HepG2 (cell line): ENCODE results near the gene NDRG2. TPM values are rescaled to one million over a fixed set of nuclear protein-coding genes. Genes with fewer than 3 reads are reported as not detected.
A peak's percentile ranks its signal among the peaks of the same experiment; 100 is the strongest.

Source experiments
- FOXM1 ChIP-seq: sonication (generic); formaldehyde crosslinking; IDR thresholded peaks from 2 replicates; pipeline ENCODE4 v1.5.0; 2020; ENCODE audit warnings: missing genetic modification reagents
- KLF15 ChIP-seq: sonication (generic); formaldehyde crosslinking; IDR thresholded peaks from 2 replicates; pipeline ENCODE4 v1.8.1; 2023; ENCODE audit warnings: borderline replicate concordance, mild to moderate bottlenecking, inconsistent platforms, missing genetic modification reagents, mixed read lengths
- NFYB ChIP-seq: sonication (generic); formaldehyde crosslinking; IDR thresholded peaks from 2 replicates; pipeline ENCODE4 v1.4.0; 2020; ENCODE audit warnings: missing genetic modification reagents
- PITX1 ChIP-seq: sonication (generic); formaldehyde crosslinking; IDR thresholded peaks from 2 replicates; pipeline ENCODE4 v1.5.1; 2020; ENCODE audit warnings: mild to moderate bottlenecking, missing genetic modification reagents
- REXO4 ChIP-seq: sonication (generic); formaldehyde crosslinking; IDR thresholded peaks from 2 replicates; pipeline ENCODE4 v1.8.0; 2022; ENCODE audit warnings: missing genetic modification reagents, mild to moderate bottlenecking, borderline replicate concordance
- SATB2 ChIP-seq: sonication (generic); formaldehyde crosslinking; IDR thresholded peaks from 2 replicates; pipeline ENCODE4 v1.5.0; 2020; ENCODE audit warnings: missing genetic modification reagents
- SNAPC5 ChIP-seq: sonication (generic); formaldehyde crosslinking; IDR thresholded peaks from 2 replicates; pipeline ENCODE4 v1.8.1; 2023; ENCODE audit warnings: mild to moderate bottlenecking, missing genetic modification reagents, borderline replicate concordance
- USF2 ChIP-seq, 2 experiments: sonication (generic) in 1 of 2; formaldehyde crosslinking in 1 of 2; IDR thresholded peaks; 2 replicates each; pipeline versions ENCODE4 v1.5.1 to v1.6.1; 2011 to 2020; ENCODE audit warnings: borderline replicate concordance in 1 of 2, low read depth in 1 of 2, low read length in 1 of 2, mild to moderate bottlenecking in 1 of 2, missing genetic modification reagents in 1 of 2, moderate library complexity in 1 of 2
- ZMAT5 ChIP-seq: sonication (generic); formaldehyde crosslinking; IDR thresholded peaks from 2 replicates; pipeline ENCODE4 v1.5.0; 2020; ENCODE audit warnings: mild to moderate bottlenecking, low read depth, missing genetic modification reagents, borderline replicate concordance
- ZNF232 ChIP-seq: sonication (generic); formaldehyde crosslinking; IDR thresholded peaks from 2 replicates; pipeline ENCODE4 v1.4.0; 2020; ENCODE audit warnings: missing genetic modification reagents, borderline replicate concordance
- ZNF414 ChIP-seq: sonication (generic); formaldehyde crosslinking; IDR thresholded peaks from 2 replicates; pipeline ENCODE4 v1.5.0; 2020; ENCODE audit warnings: missing genetic modification reagents
- ZNF431 ChIP-seq: sonication (generic); formaldehyde crosslinking; IDR thresholded peaks from 2 replicates; pipeline ENCODE4 v1.9.0; 2022; ENCODE audit warnings: missing genetic modification reagents, low read depth, mild to moderate bottlenecking, borderline replicate concordance
- ZNF670 ChIP-seq: sonication (generic); formaldehyde crosslinking; IDR thresholded peaks from 2 replicates; pipeline ENCODE4 v1.8.0; 2022; ENCODE audit warnings: mild to moderate bottlenecking, missing genetic modification reagents, borderline replicate concordance
- ZNF800 ChIP-seq: sonication (generic); formaldehyde crosslinking; IDR thresholded peaks from 2 replicates; pipeline ENCODE4 v1.4.0; 2020; ENCODE audit warnings: missing genetic modification reagents
- ZNF891 ChIP-seq: sonication (generic); formaldehyde crosslinking; IDR thresholded peaks from 2 replicates; pipeline ENCODE4 v1.5.0; 2020; ENCODE audit warnings: mild to moderate bottlenecking, missing genetic modification reagents
- polyA plus RNA-seq, 8 experiments: library from polyadenylated mRNA; depleted of rRNA in 3 of 8; stranded (reverse) in 7 of 8; unstranded in 1 of 8; fragments of >200 nt; fragmentation: Illumina TruSeq in 4 of 8; extraction: Trizol in 4 of 8; gene quantifications; 2 replicates each; pipeline versions ENCODE4 v1.2.1 to v1.2.3, GENCODE V29; 2011 to 2016; ENCODE audit warnings: low read depth in 4 of 8, missing spikeins in 1 of 8, mixed read lengths in 1 of 8; ENCODE audit not compliant: insufficient read depth in 1 of 8
- total RNA-seq, 5 experiments: library from RNA; depleted of rRNA; stranded (reverse); fragments of >200 nt; fragmentation: Illumina TruSeq; extraction: Trizol; gene quantifications; 2 replicates each; pipeline ENCODE4 v1.2.3, GENCODE V29; 2016; ENCODE audit warnings: low read depth in 1 of 5
- TF ChIP-seq, protein P1 (sequence below): sonication (generic); formaldehyde crosslinking; IDR thresholded peaks from 2 replicates; pipeline ENCODE4 v1.8.0; 2022; ENCODE audit warnings: mild to moderate bottlenecking, missing genetic modification reagents
- TF ChIP-seq, protein P2 (sequence below): sonication (generic); formaldehyde crosslinking; IDR thresholded peaks from 2 replicates; pipeline ENCODE4 v1.5.0; 2020; ENCODE audit warnings: missing genetic modification reagents

The NDRG2 gene
- total and polyA plus RNA-seq, 2 of the 13 experiments (the other 11 are each of a cell fraction or from before 2014, with no cell fraction given), result 27.2 to 189 TPM

DNA sequence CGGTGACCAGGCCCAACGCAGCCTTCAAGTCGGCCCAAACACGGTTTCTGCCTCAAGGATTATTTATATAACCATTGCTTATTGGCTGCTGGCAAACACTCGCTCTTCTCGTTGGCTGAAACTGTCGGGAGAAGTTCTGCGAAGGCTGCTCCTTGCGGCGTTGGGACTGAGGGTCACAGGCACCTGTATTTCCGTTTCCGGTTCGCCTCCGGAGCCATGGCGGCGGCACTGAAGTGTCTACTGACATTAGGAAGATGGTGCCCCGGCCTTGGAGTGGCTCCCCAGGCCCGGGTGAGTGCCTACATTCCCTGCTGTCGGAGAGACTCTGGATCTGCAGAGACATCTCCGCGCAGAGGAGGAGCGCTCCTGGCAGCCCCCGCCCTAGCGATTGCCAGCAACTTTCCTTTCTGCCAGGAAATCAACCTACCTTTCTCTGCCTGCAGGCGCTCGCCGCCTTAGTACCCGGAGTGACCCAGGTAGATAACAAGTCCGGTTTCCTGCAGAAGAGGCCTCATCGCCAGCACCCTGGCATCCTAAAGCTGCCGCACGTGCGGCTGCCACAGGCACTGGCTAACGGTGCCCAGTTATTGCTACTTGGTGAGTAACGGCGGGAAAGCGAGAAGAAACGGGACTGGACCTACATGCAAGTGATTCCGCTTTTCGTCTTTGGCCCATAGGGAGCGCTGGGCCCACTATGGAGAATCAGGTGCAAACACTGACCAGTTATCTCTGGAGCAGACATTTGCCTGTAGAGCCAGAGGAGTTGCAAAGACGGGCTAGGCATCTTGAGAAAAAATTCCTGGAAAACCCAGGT is 34.9 kb downstream of the NDRG2 start, which contains the start of gene METTL17 (continued):
- TF ChIP-seq, protein P1, sequence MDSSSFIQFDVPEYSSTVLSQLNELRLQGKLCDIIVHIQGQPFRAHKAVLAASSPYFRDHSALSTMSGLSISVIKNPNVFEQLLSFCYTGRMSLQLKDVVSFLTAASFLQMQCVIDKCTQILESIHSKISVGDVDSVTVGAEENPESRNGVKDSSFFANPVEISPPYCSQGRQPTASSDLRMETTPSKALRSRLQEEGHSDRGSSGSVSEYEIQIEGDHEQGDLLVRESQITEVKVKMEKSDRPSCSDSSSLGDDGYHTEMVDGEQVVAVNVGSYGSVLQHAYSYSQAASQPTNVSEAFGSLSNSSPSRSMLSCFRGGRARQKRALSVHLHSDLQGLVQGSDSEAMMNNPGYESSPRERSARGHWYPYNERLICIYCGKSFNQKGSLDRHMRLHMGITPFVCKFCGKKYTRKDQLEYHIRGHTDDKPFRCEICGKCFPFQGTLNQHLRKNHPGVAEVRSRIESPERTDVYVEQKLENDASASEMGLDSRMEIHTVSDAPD (CRISPR knock-in tag), result peak; percentile 70; the same call in 1 of the 2 replicates
- no peak for TF ChIP-seq FOXM1 (CRISPR knock-in tag)
- no peak for TF ChIP-seq ZMAT5 (CRISPR knock-in tag)
- TF ChIP-seq ZNF232 (CRISPR knock-in tag), result peak; percentile 11; the same call in 1 of the 2 replicates
- peak; percentile 71; the same call in 1 of the 2 replicates for TF ChIP-seq PITX1 (CRISPR knock-in tag)
- TF ChIP-seq ZNF891 (CRISPR knock-in tag), result peak; percentile 91; the same call in 1 of the 2 replicates
- TF ChIP-seq NFYB (CRISPR knock-in tag), result peak; percentile 96
- no peak for TF ChIP-seq ZNF431
- TF ChIP-seq ZNF670 (CRISPR knock-in tag), result no peak
- peak; percentile 95 for TF ChIP-seq ZNF414 (CRISPR knock-in tag)
- no peak for TF ChIP-seq USF2 (IDR thresholded peaks at IDR 0.05; ENCODE audit: low read depth, low read length)
- no peak for TF ChIP-seq USF2 (CRISPR knock-in tag; IDR thresholded peaks at IDR 0.05; ENCODE audit: borderline replicate concordance)
- TF ChIP-seq, protein P2, sequence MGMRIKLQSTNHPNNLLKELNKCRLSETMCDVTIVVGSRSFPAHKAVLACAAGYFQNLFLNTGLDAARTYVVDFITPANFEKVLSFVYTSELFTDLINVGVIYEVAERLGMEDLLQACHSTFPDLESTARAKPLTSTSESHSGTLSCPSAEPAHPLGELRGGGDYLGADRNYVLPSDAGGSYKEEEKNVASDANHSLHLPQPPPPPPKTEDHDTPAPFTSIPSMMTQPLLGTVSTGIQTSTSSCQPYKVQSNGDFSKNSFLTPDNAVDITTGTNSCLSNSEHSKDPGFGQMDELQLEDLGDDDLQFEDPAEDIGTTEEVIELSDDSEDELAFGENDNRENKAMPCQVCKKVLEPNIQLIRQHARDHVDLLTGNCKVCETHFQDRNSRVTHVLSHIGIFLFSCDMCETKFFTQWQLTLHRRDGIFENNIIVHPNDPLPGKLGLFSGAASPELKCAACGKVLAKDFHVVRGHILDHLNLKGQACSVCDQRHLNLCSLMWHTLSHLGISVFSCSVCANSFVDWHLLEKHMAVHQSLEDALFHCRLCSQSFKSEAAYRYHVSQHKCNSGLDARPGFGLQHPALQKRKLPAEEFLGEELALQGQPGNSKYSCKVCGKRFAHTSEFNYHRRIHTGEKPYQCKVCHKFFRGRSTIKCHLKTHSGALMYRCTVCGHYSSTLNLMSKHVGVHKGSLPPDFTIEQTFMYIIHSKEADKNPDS (CRISPR knock-in tag), result 0 out of 2 replicates have a peak, but pooled peaks have one; percentile 80
- TF ChIP-seq ZNF800 (CRISPR knock-in tag), result peak; percentile 62; the same call in 1 of the 2 replicates
- 0 out of 2 replicates have a peak, but pooled peaks have one; percentile 7 for TF ChIP-seq KLF15 (CRISPR knock-in tag)
- TF ChIP-seq REXO4 (CRISPR knock-in tag), result no peak
- TF ChIP-seq SATB2 (CRISPR knock-in tag), result no peak
- no peak for TF ChIP-seq SNAPC5
